ENCODE results near the gene FAM3B. TPM values are rescaled to one million over a fixed set of nuclear protein-coding genes. Genes with fewer than 3 reads are reported as not detected.

FAM3B gene
- total and polyA plus RNA-seq, 7 donors: 0.10 to 0.26 (median 0.19) TPM; not detected in 3

GRCh38 chr21:41289431-41289830 is 27.2 kb upstream of the FAM3B start:
- TF ChIP-seq, protein P1, sequence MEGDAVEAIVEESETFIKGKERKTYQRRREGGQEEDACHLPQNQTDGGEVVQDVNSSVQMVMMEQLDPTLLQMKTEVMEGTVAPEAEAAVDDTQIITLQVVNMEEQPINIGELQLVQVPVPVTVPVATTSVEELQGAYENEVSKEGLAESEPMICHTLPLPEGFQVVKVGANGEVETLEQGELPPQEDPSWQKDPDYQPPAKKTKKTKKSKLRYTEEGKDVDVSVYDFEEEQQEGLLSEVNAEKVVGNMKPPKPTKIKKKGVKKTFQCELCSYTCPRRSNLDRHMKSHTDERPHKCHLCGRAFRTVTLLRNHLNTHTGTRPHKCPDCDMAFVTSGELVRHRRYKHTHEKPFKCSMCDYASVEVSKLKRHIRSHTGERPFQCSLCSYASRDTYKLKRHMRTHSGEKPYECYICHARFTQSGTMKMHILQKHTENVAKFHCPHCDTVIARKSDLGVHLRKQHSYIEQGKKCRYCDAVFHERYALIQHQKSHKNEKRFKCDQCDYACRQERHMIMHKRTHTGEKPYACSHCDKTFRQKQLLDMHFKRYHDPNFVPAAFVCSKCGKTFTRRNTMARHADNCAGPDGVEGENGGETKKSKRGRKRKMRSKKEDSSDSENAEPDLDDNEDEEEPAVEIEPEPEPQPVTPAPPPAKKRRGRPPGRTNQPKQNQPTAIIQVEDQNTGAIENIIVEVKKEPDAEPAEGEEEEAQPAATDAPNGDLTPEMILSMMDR (IDR thresholded peaks at IDR 0.05): no peak
- peaks cover 0 to 5% (median 0%) of the 10 kb centered on the region in 3 donors for H3K27me3 ChIP-seq (ENCODE audit: insufficient read depth in 3 of 3, low read length in 2 of 3)

GRCh38 chr21:41290106-41290799 is 26.3 kb upstream of the FAM3B start:
- H3K4me3 ChIP-seq: no peak overlapping the region

More at GRCh38 chr21:41289431-41289830, 27.2 kb upstream of the FAM3B start:
- Histone ChIP-seq H3K36me3 (ENCODE audit: insufficient read depth in 1 of 2, low read depth in 1 of 2) (no peaks in the 10 kb centered on the region), H3K4me3 (no peak overlapping the region), H3K27ac (no peak overlapping the region), H3K4me1 (no peaks in the 10 kb centered on the region), H3K9me3 (no peaks in the 10 kb centered on the region)
- 62 to 64% (median 63%) methylated on average over 13 of the region's 13 CpGs for WGBS, 3 donors
- ATAC-seq (no peak), DNase-seq (no peak)
- intact Hi-C loops (cut with DNase I): loop anchor here in 1 of 2 donors (10.0 kb wide), 1 partner anchor 165 kb away; no protein-coding TSS in a partner anchor

GRCh38 chr21:41294548-41295231 is 21.9 kb upstream of the FAM3B start:
- no peak overlapping the region for H3K4me3 ChIP-seq
- intact Hi-C loops (cut with DNase I): no loop called here
- no peaks in the 10 kb centered on the region for H3K4me1 ChIP-seq
- H3K9me3 ChIP-seq: no peaks in the 10 kb centered on the region
- no peaks in the 10 kb centered on the region for H3K36me3 ChIP-seq (ENCODE audit: insufficient read depth in 1 of 2, low read depth in 1 of 2)
- TF ChIP-seq, protein P1 (IDR thresholded peaks at IDR 0.05): no peak
- no peak for DNase-seq
- no peak overlapping the region for H3K27ac ChIP-seq
- WGBS, 3 donors: 80 to 93% (median 90%) methylated on average over 1 of the region's 1 CpG
- ATAC-seq: no peak
- peaks cover 0 to 5% (median 0%) of the 10 kb centered on the region in 3 donors for H3K27me3 ChIP-seq (ENCODE audit: insufficient read depth in 3 of 3, low read length in 2 of 3)

More at GRCh38 chr21:41290106-41290799, 26.3 kb upstream of the FAM3B start:
- Histone ChIP-seq H3K9me3 (no peaks in the 10 kb centered on the region), H3K4me1 (no peaks in the 10 kb centered on the region), H3K36me3 (ENCODE audit: insufficient read depth in 1 of 2, low read depth in 1 of 2) (no peaks in the 10 kb centered on the region), H3K27ac (no peak overlapping the region), H3K27me3 (ENCODE audit: insufficient read depth in 3 of 3, low read length in 2 of 3) (peaks cover 0 to 5% (median 0%) of the 10 kb centered on the region in 3 donors)
- ATAC-seq (no peak), DNase-seq (no peak)
- intact Hi-C loops (cut with DNase I): no loop called here
- TF ChIP-seq, protein P1 (IDR thresholded peaks at IDR 0.05): no peak
- 41 to 50% (median 47%) methylated on average over 24 of the region's 24 CpGs for WGBS, 3 donors

- H3K4me1 ChIP-seq: no peaks in the 10 kb centered on the region
- 81 to 87% (median 81%) methylated on average over 4 of the region's 4 CpGs for WGBS, 3 donors
- intact Hi-C loops (cut with DNase I): no loop called here
- ATAC-seq (no peak), DNase-seq (no peak)
- H3K27me3 ChIP-seq (ENCODE audit: insufficient read depth in 3 of 3, low read length in 2 of 3): peaks cover 0 to 2% (median 0%) of the 10 kb centered on the region in 3 donors
- H3K27ac ChIP-seq: no peak overlapping the region
- TF ChIP-seq, protein P1 (IDR thresholded peaks at IDR 0.05): no peak
- no peaks in the 10 kb centered on the region for H3K9me3 ChIP-seq
- H3K36me3 ChIP-seq (ENCODE audit: insufficient read depth in 1 of 2, low read depth in 1 of 2): no peaks in the 10 kb centered on the region
- H3K4me3 ChIP-seq: no peak overlapping the region
These were observed 20.8 kb upstream of the FAM3B start for GRCh38 chr21:41295721-41296254.

Data from psoas muscle (tissue), 8 donors.